ENCODE results near the gene CACNA1A.

DNA sequence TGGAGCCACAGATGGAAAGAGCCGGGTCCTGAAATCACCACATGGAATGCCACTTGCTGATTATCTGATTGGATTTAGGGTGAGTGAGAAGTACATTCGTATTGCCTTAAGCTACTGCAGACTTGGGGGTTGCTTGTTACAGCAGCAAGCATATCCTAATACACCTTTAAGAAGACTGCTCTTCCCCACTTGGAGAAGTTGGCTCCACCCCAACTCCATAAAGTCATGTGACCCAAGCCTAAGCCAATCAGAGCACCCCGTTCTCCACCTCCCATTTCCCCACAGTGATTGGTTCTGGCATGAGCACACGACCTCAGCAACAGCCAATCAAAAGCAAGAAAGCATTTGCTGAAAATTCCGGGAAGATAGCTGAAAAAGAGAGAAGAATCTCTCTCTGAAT lies 23.1 kb downstream of the CACNA1A start:
- TF ChIP-seq, protein P1, sequence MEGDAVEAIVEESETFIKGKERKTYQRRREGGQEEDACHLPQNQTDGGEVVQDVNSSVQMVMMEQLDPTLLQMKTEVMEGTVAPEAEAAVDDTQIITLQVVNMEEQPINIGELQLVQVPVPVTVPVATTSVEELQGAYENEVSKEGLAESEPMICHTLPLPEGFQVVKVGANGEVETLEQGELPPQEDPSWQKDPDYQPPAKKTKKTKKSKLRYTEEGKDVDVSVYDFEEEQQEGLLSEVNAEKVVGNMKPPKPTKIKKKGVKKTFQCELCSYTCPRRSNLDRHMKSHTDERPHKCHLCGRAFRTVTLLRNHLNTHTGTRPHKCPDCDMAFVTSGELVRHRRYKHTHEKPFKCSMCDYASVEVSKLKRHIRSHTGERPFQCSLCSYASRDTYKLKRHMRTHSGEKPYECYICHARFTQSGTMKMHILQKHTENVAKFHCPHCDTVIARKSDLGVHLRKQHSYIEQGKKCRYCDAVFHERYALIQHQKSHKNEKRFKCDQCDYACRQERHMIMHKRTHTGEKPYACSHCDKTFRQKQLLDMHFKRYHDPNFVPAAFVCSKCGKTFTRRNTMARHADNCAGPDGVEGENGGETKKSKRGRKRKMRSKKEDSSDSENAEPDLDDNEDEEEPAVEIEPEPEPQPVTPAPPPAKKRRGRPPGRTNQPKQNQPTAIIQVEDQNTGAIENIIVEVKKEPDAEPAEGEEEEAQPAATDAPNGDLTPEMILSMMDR (IDR thresholded peaks at IDR 0.05) = no peak
- no peak for TF ChIP-seq POLR2A (IDR thresholded peaks at IDR 0.05)

Data from heart left ventricle (tissue), 13 donors.